Right cardiac atrium (tissue), 5 donors: ENCODE results near the gene ORC3. TPM values are rescaled to one million over a fixed set of nuclear protein-coding genes. Genes with fewer than 3 reads are reported as not detected.

Source experiments
- ATAC-seq, 2 donors: fragments of 200-7000 bp; cut with Tn5 transposase; one replicate each; pipeline versions ENCODE4 v1.8.0 to v1.9.1; 2020; ENCODE audit warnings: moderate library complexity in 2 of 2, mild to moderate bottlenecking in 1 of 2
- DNase-seq, 3 donors: peaks; one replicate each; pipeline ENCODE4 v3.0.0-alpha.2; 2020
- H3K27ac ChIP-seq: one replicate; pipeline ENCODE4 v1.5.1; 2013; ENCODE audit warnings: mild to moderate bottlenecking, low read length, control low read depth, moderate library complexity
- H3K27me3 ChIP-seq: one replicate; pipeline ENCODE4 v1.6.1; 2013; ENCODE audit not compliant: control insufficient read depth, insufficient read depth
- H3K4me1 ChIP-seq: one replicate; pipeline ENCODE4 v1.6.1; 2013; ENCODE audit warnings: low read length; ENCODE audit not compliant: control insufficient read depth, insufficient read depth
- H3K4me3 ChIP-seq: one replicate; pipeline ENCODE4 v1.5.1; 2013; ENCODE audit warnings: low read length, control low read depth
- H3K9me3 ChIP-seq: one replicate; pipeline ENCODE4 v1.6.1; 2013; ENCODE audit warnings: low read length; ENCODE audit not compliant: control insufficient read depth
- WGBS: extraction: QIAGEN DNeasy Blood & Tissue Kit; methylation state at CpG from one replicate; pipeline ENCODE4 v1.1.7; 2013; 5-methylcytosine and 5-hydroxymethylcytosine counted together
- intact Hi-C, 4 donors: fragments of 100-400 bp; cut with DNase I; formaldehyde crosslinking; loops; one replicate each; pipeline versions ENCODE4 v1.11.0 to v1.14.0; 2022 to 2023
- polyA plus RNA-seq: library from polyadenylated mRNA; stranded (reverse); fragments of 200-250 nt; gene quantifications from one replicate; pipeline ENCODE4 v1.2.3, GENCODE V29; 2013
- total RNA-seq, 4 donors: library from RNA; stranded (reverse); fragmentation: NEBNext Ultra II Directional; extraction: Animal tissue kit (Norgen Biotek cat#: 25700); gene quantifications; one replicate each; pipeline ENCODE4 v1.2.1, GENCODE V29; 2021
- donor health status: healthy with polysubstance abuse.
- donor health status: DM: no; HTN: yes; CAD: no.
- donor health status: DM: no; HTN: no; CAD: no.
- donor health status: DM: no; HTN: yes; CAD: no; lungs with severe emphysema.
- donor health status: DM: yes; HTN: yes; CAD: no.

ORC3 gene
- total and polyA plus RNA-seq, 5 donors: 18.4 to 23.2 (median 20.9) TPM

GRCh38 chr6:87637106-87637505, 47.2 kb downstream of the ORC3 start:
- 99% methylated on average over 1 of the region's 1 CpG for whole genome bisulfite sequencing
- H3K9me3 ChIP-seq: no peaks in the 10 kb centered on the region
- DNase-seq (no peak), ATAC-seq (no peak)
- intact Hi-C loops: no loop called here
- H3K4me3 ChIP-seq: no peak overlapping the region
- no peaks in the 10 kb centered on the region for H3K27me3 ChIP-seq
- H3K27ac ChIP-seq: no peak overlapping the region
- H3K4me1 ChIP-seq: no peaks in the 10 kb centered on the region

GRCh38 chr6:87639373-87639772, 49.4 kb downstream of the ORC3 start:
- Histone ChIP-seq H3K4me1 (no peaks in the 10 kb centered on the region), H3K27ac (no peak overlapping the region), H3K9me3 (no peaks in the 10 kb centered on the region), H3K27me3 (no peaks in the 10 kb centered on the region), H3K4me3 (no peak overlapping the region)
- WGBS: 98% methylated on average over 4 of the region's 4 CpGs
- intact Hi-C loops: no loop called here
- ATAC-seq: peak in 1 of 2 donors; percentile 11
- no peak for DNase-seq

GRCh38 chr6:87641065-87641692, 51.2 kb downstream of the ORC3 start:
- no peaks in the 10 kb centered on the region for H3K9me3 ChIP-seq
- 54% methylated on average over 1 of the region's 1 CpG for WGBS
- ATAC-seq (peak in 1 of 2 donors; percentile 19), DNase-seq (no peak)
- intact Hi-C loops: no loop called here
- no peaks in the 10 kb centered on the region for H3K27me3 ChIP-seq
- no peaks in the 10 kb centered on the region for H3K4me1 ChIP-seq
- H3K4me3 ChIP-seq: no peak overlapping the region
- H3K27ac ChIP-seq: no peak overlapping the region

GRCh38 chr6:87645080-87645479, 55.1 kb downstream of the ORC3 start:
- Histone ChIP-seq H3K4me1 (no peaks in the 10 kb centered on the region), H3K27ac (no peak overlapping the region), H3K27me3 (no peaks in the 10 kb centered on the region), H3K4me3 (no peak overlapping the region), H3K9me3 (no peaks in the 10 kb centered on the region)
- intact Hi-C loops: no loop called here
- no peak for DNase-seq
- WGBS: 68% methylated on average over 1 of the region's 1 CpG
- ATAC-seq: no peak

GRCh38 chr6:87653074-87653962, 63.4 kb downstream of the ORC3 start:
- Histone ChIP-seq H3K4me3 (no peak overlapping the region), H3K27ac (no peak overlapping the region), H3K27me3 (no peaks in the 10 kb centered on the region), H3K4me1 (no peaks in the 10 kb centered on the region), H3K9me3 (no peaks in the 10 kb centered on the region)
- no peak for ATAC-seq
- 71% methylated on average over 3 of the region's 3 CpGs for WGBS
- intact Hi-C loops: no loop called here
- no peak for DNase-seq

- 97% methylated on average over 1 of the region's 1 CpG for WGBS
- ATAC-seq: no peak
- Histone ChIP-seq H3K9me3 (no peaks in the 10 kb centered on the region), H3K27me3 (no peaks in the 10 kb centered on the region), H3K4me3 (no peak overlapping the region), H3K27ac (no peak overlapping the region), H3K4me1 (no peaks in the 10 kb centered on the region)
- no peak for DNase-seq
- intact Hi-C loops: no loop called here
These were observed 64.2 kb downstream of the ORC3 start for GRCh38 chr6:87654122-87654521.

- H3K4me3 ChIP-seq: no peak overlapping the region
- 76% methylated on average over 2 of the region's 2 CpGs for WGBS
- no peak overlapping the region for H3K27ac ChIP-seq
- intact Hi-C loops: no loop called here
- ATAC-seq (no peak), DNase-seq (no peak)
- H3K4me1 ChIP-seq: no peaks in the 10 kb centered on the region
- no peaks in the 10 kb centered on the region for H3K27me3 ChIP-seq
- H3K9me3 ChIP-seq: no peaks in the 10 kb centered on the region
These were observed 65.0 kb downstream of the ORC3 start for GRCh38 chr6:87654875-87655454.

- ATAC-seq: no peak
- no peaks in the 10 kb centered on the region for H3K9me3 ChIP-seq
- H3K27ac ChIP-seq: no peak overlapping the region
- intact Hi-C loops: no loop called here
- no peak overlapping the region for H3K4me3 ChIP-seq
- H3K4me1 ChIP-seq: no peaks in the 10 kb centered on the region
- DNase-seq: no peak
- H3K27me3 ChIP-seq: no peaks in the 10 kb centered on the region
These were observed 65.9 kb downstream of the ORC3 start for GRCh38 chr6:87655824-87656223.

GRCh38 chr6:87656857-87657256, 66.9 kb downstream of the ORC3 start:
- DNase-seq: no peak
- no peaks in the 10 kb centered on the region for H3K4me1 ChIP-seq
- no peaks in the 10 kb centered on the region for H3K9me3 ChIP-seq
- H3K27me3 ChIP-seq: no peaks in the 10 kb centered on the region
- no peak overlapping the region for H3K27ac ChIP-seq
- intact Hi-C loops: no loop called here
- ATAC-seq: no peak
- no peak overlapping the region for H3K4me3 ChIP-seq

- ATAC-seq: no peak
- intact Hi-C loops: no loop called here
These were observed 68.6 kb downstream of the ORC3 start for GRCh38 chr6:87658516-87658915.

GRCh38 chr6:87660226-87660911, 70.4 kb downstream of the ORC3 start:
- ATAC-seq: peak; percentile 36 to 63
- DNase-seq: no peak

More at GRCh38 chr6:87658516-87658915, 68.6 kb downstream of the ORC3 start:
- DNase-seq: no peak
- Histone ChIP-seq H3K4me3 (no peak overlapping the region), H3K27me3 (no peaks in the 10 kb centered on the region), H3K27ac (no peak overlapping the region), H3K4me1 (no peaks in the 10 kb centered on the region), H3K9me3 (no peaks in the 10 kb centered on the region)

More at GRCh38 chr6:87660226-87660911, 70.4 kb downstream of the ORC3 start:
- Histone ChIP-seq H3K27me3 (no peaks in the 10 kb centered on the region), H3K27ac (no peak overlapping the region), H3K4me1 (no peaks in the 10 kb centered on the region), H3K4me3 (no peak overlapping the region), H3K9me3 (no peaks in the 10 kb centered on the region)
- intact Hi-C loops: no loop called here
